GF-D8 (cell line): ENCODE data around the gene CABP7.
A peak's percentile ranks its signal among the peaks of the same experiment; 100 is the strongest.
"Not testable (repeated sequence)": the region's sequence is repeated elsewhere in the genome, so short reads cannot be mapped to it uniquely, and the experiment has no call there.

ENCODE experiments used
- DNase-seq: peaks from one replicate; lab custom pipeline; 2025; lab: John Stamatoyannopoulos, UW

CABP7 gene

GRCh38 chr22:29748248-29748893 lies 28.6 kb downstream of the CABP7 start:
- DNase-seq = no peak

- no peak for DNase-seq
Observed at GRCh38 chr22:29750029-29750428, 30.2 kb downstream of the CABP7 start.

GRCh38 chr22:29750559-29751538 lies 31.0 kb downstream of the CABP7 start:
- DNase-seq = peak; percentile 97

- no peak for DNase-seq
Observed at GRCh38 chr22:29751669-29752068, 31.9 kb downstream of the CABP7 start.

- DNase-seq = no peak
Observed at GRCh38 chr22:29753808-29754657, 34.2 kb downstream of the CABP7 start.

GRCh38 chr22:29754658-29755395 lies 35.0 kb downstream of the CABP7 start:
- DNase-seq = not testable (repeated sequence)

GRCh38 chr22:29755889-29756288 lies 36.1 kb downstream of the CABP7 start:
- DNase-seq = no peak

GRCh38 chr22:29756341-29756740 lies 36.5 kb downstream of the CABP7 start:
- no peak for DNase-seq

- DNase-seq = no peak
Observed at GRCh38 chr22:29757096-29757495, 37.3 kb downstream of the CABP7 start.

- DNase-seq = no peak
Observed at GRCh38 chr22:29758068-29758622, 38.3 kb downstream of the CABP7 start.

- no peak for DNase-seq
Observed at GRCh38 chr22:29758959-29759358, 39.2 kb downstream of the CABP7 start.

- DNase-seq = no peak
Observed at GRCh38 chr22:29762263-29762662, 42.5 kb downstream of the CABP7 start.

GRCh38 chr22:29765905-29766631 lies 46.3 kb downstream of the CABP7 start:
- DNase-seq = no peak

- DNase-seq = peak; percentile 93
Observed at GRCh38 chr22:29766632-29767170, 46.9 kb downstream of the CABP7 start, which contains the start of gene ZMAT5. ZMAT5 (minus strand) TSS chr22:29767007; CDS start chr22:29748544, 18,463 bp downstream.

GRCh38 chr22:29767171-29768051 lies 47.6 kb downstream of the CABP7 start, which contains the start of gene UQCR10:
UQCR10 (plus strand) TSS chr22:29767369; CDS start chr22:29767399, 30 bp downstream.
- peak; percentile 83 for DNase-seq

- no peak for DNase-seq
Observed at GRCh38 chr22:29768052-29768693, 48.4 kb downstream of the CABP7 start.

GRCh38 chr22:29769723-29770321 lies 50.0 kb downstream of the CABP7 start:
- DNase-seq = no peak

- DNase-seq = no peak
Observed at GRCh38 chr22:29772170-29772641, 52.4 kb downstream of the CABP7 start.
